ENCODE measurements around the gene PPP1R11. TPM values are rescaled to one million over a fixed set of nuclear protein-coding genes. Genes with fewer than 3 reads are reported as not detected.

Gene PPP1R11
- total RNA-seq, 1 experiment from 2014 or later, result 23.8 TPM

- H3K27me3 ChIP-seq (ENCODE audit: insufficient read depth, low read length), result no peaks in the 10 kb centered on the region
Observed at GRCh38 chr6:30061092-30061857, 5.7 kb upstream of the PPP1R11 start, which contains the start of gene POLR1H. POLR1H (plus strand) TSS chr6:30061265; CDS start chr6:30061525, 260 bp downstream.

More at GRCh38 chr6:30061092-30061857, 5.7 kb upstream of the PPP1R11 start, which contains the start of gene POLR1H:
- H3K79me2 ChIP-seq (ENCODE audit: insufficient read depth, low read length), result no peaks in the 10 kb centered on the region
- WGBS (ENCODE audit: extremely low coverage, insufficient read length, low lambda C conversion rate), result no CpG with 5 or more reads among the region's 48 CpGs
- Mint-ChIP-seq H3K9me3 (no peaks in the 10 kb centered on the region; a peak in 1 of 5 replicates), H3K4me3 (peak within 1 kb of the TSS; percentile 95 to 97), H3K27ac (peak within 1 kb of the TSS; percentile 76 to 98 (median 98)), H3K27me3 (ENCODE audit: low read depth) (no peaks in the 10 kb centered on the region), H3K4me1 (peaks cover 14 to 20% of the 10 kb centered on the region in 2 experiments), H3K36me3 (ENCODE audit: insufficient read depth in 1 of 3, low read depth in 3 of 3) (peaks cover 1 to 10% (median 10%) of the 10 kb centered on the region in 3 experiments; a peak in 6 of 7 replicates)
- no peak within 1 kb of the TSS for H3T11ph ChIP-seq (ENCODE audit: low read length)
- H4K20me1 ChIP-seq (ENCODE audit: control insufficient read depth, insufficient read depth, insufficient read length), result no peaks in the 10 kb centered on the region
- peak within 1 kb of the TSS; percentile 72; the same call in 1 of the 2 replicates for H3K14ac ChIP-seq (ENCODE audit: insufficient read depth, low read length)
- H3K56ac ChIP-seq (ENCODE audit: insufficient read length, low read depth, low read length), result no peak within 1 kb of the TSS
- H2BK15ac ChIP-seq (ENCODE audit: low read depth, low read length), result no peak within 1 kb of the TSS
- 0 out of 2 replicates have a peak, but pooled peaks cover 4% of the 10 kb centered on the region for H3K4me1 ChIP-seq (ENCODE audit: insufficient read depth, low read length)
- H3K9me3 ChIP-seq (ENCODE audit: control insufficient read depth, low read depth, low read length), result no peaks in the 10 kb centered on the region
- no peak within 1 kb of the TSS for H3K27ac ChIP-seq (ENCODE audit: insufficient read length, low read depth, low read length)
- H3K9ac ChIP-seq (ENCODE audit: extremely low read depth, insufficient read length, low read length), result peak within 1 kb of the TSS; percentile 76
- no peak within 1 kb of the TSS for H4K8ac ChIP-seq (replicated peaks; ENCODE audit: insufficient read length, low read depth, low read length)
- no peak within 1 kb of the TSS for H2BK20ac ChIP-seq (ENCODE audit: low read depth, low read length, poor library complexity, severe bottlenecking)
- peak; percentile 94 for DNase-seq
- no peak for TF ChIP-seq CTCF (conservative IDR thresholded peaks at IDR 0.05)
- peak within 1 kb of the TSS; percentile 86 for H3K4me2 ChIP-seq (ENCODE audit: insufficient read depth, insufficient read length, low read length)
- peak within 1 kb of the TSS; percentile 63 for H4K5ac ChIP-seq (ENCODE audit: insufficient read length, low read depth, low read length)
- H2BK5ac ChIP-seq (ENCODE audit: insufficient read length, low read length), result no peak within 1 kb of the TSS
- H3K4ac ChIP-seq (ENCODE audit: low read depth, low read length), result no peak within 1 kb of the TSS; the same call in 1 of the 2 replicates
- H2AFZ ChIP-seq (ENCODE audit: low read length), result peak within 1 kb of the TSS; percentile 41
- peak within 1 kb of the TSS; percentile 77 for H3K18ac ChIP-seq (ENCODE audit: insufficient read length, low read depth, low read length)
- no peak within 1 kb of the TSS for H2AK5ac ChIP-seq (ENCODE audit: insufficient read length, low read length)
- no peak within 1 kb of the TSS for H2BK12ac ChIP-seq (ENCODE audit: insufficient read length, low read depth, low read length)
- H4K91ac ChIP-seq (ENCODE audit: insufficient read length, low read depth, low read length), result no peak within 1 kb of the TSS
- no peaks in the 10 kb centered on the region for H3K79me1 ChIP-seq (ENCODE audit: insufficient read depth, low read depth, low read length, poor library complexity, severe bottlenecking)
- peaks cover 16% of the 10 kb centered on the region for H3K23me2 ChIP-seq (ENCODE audit: insufficient read length, low read depth, low read length, poor library complexity, severe bottlenecking)
- H3K23ac ChIP-seq (ENCODE audit: insufficient read length, low read depth, low read length), result no peak within 1 kb of the TSS
- H2BK120ac ChIP-seq (ENCODE audit: low read depth, low read length, poor library complexity, severe bottlenecking), result no peak within 1 kb of the TSS
